HG02798 (cell line): ENCODE data around the gene PLCH2.
"Not testable (repeated sequence)": the region's sequence is repeated elsewhere in the genome, so short reads cannot be mapped to it uniquely, and the experiment has no call there.

ENCODE experiments used
- ATAC-seq: cut with Tn5 transposase; IDR thresholded peaks from one replicate; pipeline ENCODE4 v1.9.1; 2021; ENCODE audit warnings: mild to moderate bottlenecking; ENCODE audit not compliant: unreplicated experiment, poor library complexity

Gene PLCH2

DNA sequence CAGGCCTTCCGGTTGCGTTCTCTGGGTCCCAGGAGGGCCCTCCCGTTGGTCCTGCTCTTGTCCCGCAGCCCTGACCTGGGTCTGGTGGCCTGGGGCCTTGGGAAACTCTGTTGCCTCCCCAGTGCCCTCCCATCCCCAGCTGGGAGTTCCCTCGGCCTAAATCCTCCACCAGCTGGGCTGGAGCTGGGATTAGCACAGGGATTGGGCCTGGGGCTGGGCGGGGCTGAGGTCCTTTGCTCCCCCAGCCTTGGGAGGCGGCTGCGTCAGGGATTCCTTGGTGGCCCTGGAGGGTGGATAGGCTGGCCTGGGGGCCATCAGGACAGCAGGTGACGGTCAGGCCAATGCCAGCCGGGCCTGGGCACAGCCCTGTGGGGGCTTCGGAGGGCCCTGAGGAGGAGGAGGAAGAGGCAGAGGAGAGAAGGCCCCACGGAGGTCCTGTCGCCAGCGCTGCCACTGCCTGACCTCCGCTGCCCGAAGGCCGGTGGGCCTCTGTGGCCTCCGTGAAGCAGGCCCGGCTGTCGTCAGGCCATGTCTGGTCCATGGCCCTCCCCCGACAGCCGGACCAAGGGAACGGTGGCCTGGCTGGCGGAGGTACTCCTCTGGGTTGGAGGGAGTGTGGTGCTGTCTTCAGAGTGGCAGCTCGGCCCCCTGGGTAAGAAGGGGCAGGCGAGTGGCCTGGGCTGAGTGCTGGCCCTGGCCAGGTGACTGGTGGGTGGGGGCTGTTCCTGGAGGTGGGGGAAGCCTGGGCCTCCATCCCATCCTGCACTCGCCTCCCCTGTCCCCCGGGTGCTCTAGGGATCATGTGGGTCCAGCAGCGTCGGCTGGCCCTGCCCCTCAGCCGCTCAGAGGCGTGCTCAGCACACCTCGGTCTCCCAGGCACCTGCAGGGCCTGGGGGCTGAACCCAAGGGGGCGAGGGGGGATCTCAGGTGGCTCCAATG is at the start of gene PLCH2:
TSS of gene PLCH2 (plus strand) at position 229 of the 939 bp plus-strand sequence. CDS start at position 529, 300 bp downstream.
- ATAC-seq = no peak

- ATAC-seq = no peak
These were observed 49.5 kb upstream of the PLCH2 start for GRCh38 chr1:2426540-2426939.

DNA sequence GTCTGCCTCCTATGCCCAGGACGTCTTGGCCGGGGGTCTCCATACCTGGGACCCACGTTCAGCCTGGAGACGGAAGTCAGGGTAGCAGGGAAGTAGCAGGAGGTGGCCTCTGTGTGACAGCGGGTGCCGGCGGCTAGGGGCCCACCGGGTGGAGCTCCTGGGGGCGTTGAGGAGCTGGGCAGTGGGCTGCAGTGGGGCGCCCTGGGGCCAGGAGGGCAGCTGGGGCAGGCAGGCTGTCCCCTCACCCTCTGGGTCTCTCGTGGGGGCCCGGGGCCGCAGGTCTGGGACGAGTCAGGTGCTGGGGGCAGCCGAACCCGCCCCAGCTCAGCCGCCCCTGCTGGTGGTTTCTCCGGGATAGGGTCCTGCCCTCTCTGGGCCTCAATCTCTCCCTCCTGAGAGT is 49.0 kb upstream of the PLCH2 start:
- ATAC-seq = no peak

GRCh38 chr1:2427976-2428375 is 48.1 kb upstream of the PLCH2 start:
- no peak for ATAC-seq

GRCh38 chr1:2428490-2428889 is 47.6 kb upstream of the PLCH2 start:
- ATAC-seq = no peak

DNA sequence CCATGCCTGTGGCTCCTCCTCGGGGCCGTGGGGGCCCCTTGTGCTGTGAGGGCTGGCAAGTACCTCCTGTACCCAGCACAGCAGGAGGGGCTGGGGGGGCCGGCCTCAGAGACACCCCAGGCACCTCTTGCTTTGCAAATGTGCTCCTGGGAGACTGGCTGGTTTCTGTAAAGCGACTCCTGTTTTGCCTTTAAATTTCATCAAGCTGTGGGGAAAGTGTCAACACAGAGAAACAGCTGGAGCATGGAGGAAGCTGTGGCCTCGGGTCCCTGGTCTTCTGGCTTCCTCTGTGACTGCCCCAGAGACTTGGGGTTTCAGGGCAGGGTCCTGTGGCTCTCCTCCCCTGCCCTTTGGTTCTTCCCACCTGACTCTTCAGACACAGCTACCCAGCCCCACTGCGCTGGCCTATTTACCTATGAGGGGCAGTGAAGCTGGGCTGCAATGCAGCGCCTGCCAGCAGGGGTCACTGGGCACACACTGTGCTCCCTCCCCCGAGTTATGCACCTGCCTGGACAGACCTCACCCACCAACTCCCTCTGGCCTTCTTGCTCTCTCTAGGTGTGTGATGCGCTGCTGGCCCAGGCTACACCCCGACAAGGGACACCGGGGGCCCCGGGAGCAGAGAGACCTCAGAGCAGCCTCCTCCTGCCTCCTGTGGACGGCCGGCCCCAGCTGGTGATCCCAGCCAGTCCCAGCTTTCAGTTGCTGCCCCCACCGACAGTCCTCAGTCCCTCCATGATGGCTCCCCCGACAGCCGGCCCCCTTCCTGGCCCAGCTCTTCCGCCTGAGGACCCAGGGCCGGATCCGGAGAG is 46.1 kb upstream of the PLCH2 start:
- ATAC-seq = no peak

DNA sequence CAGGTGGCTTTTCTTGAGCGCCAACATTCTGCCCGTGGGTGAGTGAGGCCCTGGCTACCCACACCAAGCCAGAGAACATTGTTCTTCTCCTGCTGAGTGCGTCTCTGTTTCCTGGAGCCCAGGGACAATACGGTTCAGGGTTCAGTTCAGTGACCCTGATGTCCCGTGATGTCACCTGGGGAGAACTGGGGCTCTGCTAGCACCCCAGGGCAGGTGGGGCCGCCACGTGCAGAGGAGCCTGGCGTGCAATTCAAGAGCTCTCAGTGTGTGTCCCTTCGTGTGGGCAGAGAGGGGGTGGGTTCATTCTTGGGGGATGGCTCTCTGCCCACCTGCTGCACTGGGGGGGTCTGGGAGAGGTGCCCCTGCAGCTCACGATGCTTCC is 45.5 kb upstream of the PLCH2 start:
- ATAC-seq = no peak

GRCh38 chr1:2431103-2431502 is 45.0 kb upstream of the PLCH2 start:
- ATAC-seq = no peak

DNA sequence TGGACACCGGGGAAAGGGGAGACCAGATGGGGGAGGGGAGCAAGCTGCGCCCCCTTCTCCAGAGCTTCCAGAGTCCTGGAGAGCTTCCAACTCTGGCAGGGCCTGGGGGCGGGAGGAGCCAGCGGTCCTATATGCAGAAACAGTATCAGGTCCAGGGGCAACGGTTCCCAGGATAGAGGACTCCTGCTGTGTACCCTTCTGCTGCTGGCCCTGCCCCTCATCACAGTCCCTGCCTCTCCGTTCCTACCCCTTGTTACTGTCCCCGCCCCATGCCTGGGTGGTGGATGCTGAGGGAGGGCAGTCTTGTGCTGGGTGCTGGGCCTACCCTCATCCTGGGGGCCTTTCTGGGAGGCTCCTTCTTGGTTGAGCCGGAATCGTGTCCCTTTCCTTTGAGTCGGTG is 44.6 kb upstream of the PLCH2 start:
- ATAC-seq = no peak

DNA sequence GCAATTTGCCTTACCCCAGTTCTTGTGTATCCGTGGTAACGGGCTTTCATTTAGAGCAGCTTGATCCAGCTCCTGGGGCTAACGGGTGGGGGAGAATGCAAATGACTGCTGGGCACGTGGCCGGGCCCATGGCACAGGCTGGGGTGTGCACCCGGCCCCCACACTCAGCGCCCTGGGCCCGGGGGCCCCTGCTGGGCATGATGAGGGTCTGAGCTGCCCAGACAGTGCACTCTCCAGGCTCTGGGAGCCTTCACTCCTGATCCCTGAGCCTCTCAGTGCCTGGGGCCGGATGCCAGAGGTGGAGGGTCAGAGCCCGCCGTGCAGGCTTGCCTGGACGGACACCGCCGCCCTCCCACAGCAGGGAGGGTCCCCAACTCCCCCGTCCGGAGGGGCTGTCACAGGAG is 43.6 kb upstream of the PLCH2 start:
- no peak for ATAC-seq

DNA sequence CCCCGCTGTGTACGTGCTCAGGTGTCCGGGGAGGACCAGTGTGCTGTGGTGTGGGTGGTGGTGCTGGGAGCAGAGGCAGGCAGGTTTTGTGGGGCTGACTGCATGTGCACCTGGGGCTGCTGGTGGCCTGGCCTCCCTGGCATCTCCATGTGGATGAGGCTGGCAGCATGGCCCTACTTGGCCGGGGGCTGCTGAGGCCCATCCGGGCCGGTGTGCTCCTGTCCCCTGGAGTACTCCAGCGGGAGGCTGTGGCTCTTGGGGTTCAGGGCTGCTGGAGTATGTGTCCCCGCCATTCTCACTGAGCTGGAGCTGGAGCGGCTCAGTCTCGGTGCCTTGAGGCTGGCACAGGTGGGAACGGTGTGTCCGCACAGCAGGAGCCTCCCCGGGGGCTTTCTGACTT is 42.9 kb upstream of the PLCH2 start:
- no peak for ATAC-seq

DNA sequence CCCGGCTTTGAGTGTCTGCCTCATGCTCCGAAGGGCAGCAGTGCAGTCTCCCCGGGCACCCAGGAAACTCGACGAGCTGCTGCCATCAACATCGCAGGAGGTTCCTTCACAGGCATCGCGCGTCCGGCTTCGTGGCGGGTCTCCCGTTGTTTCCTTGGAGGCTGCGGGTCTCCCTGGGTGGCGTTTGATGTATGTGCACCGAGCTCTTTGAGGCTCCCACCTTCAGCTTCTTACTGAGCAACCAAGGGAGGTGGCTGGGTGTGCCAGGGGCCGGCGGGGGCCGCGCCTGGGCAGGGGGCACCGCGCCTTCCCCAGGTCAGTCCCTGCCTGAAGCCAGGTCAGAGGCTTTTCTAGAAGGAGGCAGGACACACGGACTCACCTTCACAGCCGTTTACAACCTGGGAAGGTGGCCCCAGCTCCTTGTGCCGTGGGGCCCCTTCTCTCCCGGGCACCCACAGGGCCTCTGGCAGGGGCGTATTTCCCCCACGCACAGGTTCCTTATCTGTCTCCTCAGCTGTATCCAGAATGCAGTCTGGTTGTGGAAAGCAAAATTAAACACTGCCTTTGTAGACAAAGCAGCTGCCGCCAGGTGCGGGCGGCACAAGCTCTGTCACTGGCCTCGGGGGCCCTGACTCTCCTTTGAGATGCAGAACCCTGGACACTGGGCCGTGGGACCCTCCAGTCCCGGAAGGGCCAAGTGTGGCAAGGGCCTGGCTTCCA is 42.0 kb upstream of the PLCH2 start:
- no peak for ATAC-seq

DNA sequence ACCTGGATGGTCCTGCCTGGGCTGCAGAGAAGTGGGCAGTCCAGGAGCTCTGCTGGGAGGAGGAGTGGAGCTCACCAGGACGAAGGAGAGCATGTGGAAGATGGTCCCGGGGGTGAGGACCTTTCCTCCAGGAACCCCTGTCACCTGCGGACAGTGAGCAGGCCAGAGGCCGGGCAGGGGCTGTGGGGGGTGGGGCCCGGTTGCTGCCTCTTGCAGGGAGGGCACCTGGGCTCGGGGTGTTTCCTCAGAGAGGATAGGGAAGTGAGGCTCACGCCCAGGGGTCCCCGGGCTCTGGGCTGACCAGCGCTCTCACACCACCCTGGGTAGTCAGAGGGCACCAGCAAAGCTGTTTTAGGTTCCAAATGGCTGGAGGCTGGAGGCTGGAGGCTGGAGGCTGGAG is 41.0 kb upstream of the PLCH2 start:
- ATAC-seq = no peak

GRCh38 chr1:2435746-2436355 is 40.2 kb upstream of the PLCH2 start:
- no peak for ATAC-seq

DNA sequence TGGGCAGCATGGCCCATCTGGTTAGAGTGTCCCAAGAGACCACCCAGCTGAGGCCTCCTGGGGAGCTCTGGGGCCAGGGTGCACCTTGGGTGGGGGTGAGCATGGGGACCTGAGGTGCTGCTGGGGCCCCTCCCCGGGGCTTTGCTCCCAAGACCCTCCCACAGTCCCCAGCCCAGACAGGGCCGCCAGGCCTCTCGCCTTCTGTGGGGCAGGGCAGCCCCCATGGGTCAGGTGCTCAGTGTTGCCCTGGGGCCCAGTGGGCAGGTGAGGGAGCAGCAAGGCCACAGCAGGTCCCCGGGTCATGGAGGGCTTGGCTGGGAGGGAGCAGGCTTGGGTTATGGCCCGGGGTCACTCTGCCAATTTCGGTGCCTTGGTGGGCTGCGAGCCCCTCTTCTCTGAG is 39.2 kb upstream of the PLCH2 start:
- no peak for ATAC-seq

DNA sequence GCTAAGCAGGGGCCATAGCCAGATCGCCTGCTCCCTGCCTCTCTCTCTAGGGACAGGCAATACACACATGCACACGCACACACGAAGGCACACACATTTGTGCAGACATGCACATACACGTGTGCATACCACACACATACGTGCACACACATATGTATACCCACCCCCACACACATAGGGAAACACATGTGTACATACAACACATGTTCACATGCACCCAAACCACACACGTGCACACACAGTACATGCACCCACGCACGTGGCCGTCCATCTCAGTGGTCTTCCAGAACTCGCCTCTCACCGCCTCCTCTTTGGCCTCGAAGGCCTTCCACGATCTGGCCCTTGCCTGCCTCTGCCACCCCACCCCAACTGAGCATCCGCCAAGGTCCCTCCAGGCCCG is 38.5 kb upstream of the PLCH2 start:
- no peak for ATAC-seq

DNA sequence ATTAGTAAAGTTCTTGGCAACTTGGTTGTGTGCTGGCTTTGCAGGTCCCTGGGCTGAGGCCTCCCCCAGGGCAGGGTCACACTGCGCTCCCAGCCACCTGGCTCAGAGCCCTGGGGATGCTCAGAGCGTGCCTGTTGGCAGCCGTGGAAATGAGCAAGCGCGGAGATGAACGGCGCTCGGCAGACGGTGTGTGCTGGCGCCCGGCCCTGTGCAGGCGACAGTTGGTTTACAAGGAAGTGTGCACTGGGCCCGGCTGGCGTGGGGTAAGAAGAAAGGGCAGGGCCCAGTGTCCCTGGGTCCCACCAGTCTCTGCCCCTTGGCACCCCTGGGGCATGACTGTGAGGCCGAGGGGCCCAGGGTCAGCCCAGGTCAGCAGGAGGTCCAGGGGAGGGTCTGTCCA is 38.1 kb upstream of the PLCH2 start:
- no peak for ATAC-seq

GRCh38 chr1:2438641-2439040 is 37.4 kb upstream of the PLCH2 start:
- no peak for ATAC-seq

GRCh38 chr1:2439369-2439768 is 36.7 kb upstream of the PLCH2 start:
- no peak for ATAC-seq

GRCh38 chr1:2440346-2440745 is 35.7 kb upstream of the PLCH2 start:
- not testable (repeated sequence) for ATAC-seq
